Measurements from ENCODE around the gene SCNM1.

The SCNM1 gene

GRCh38 chr1:151165738-151166504 is at the start of gene SCNM1, which contains the start of gene LYSMD1:
TSS of gene SCNM1 (plus strand) at chr1:151166144. CDS start at chr1:151166153, 9 bp downstream.
TSS of gene LYSMD1 (minus strand) at chr1:151165902. CDS start at chr1:151165258, 644 bp downstream.
- DNase-seq (ENCODE audit: extremely low read depth in 1 of 2, low read depth in 1 of 2): peak; percentile 89 to 94

DNA sequence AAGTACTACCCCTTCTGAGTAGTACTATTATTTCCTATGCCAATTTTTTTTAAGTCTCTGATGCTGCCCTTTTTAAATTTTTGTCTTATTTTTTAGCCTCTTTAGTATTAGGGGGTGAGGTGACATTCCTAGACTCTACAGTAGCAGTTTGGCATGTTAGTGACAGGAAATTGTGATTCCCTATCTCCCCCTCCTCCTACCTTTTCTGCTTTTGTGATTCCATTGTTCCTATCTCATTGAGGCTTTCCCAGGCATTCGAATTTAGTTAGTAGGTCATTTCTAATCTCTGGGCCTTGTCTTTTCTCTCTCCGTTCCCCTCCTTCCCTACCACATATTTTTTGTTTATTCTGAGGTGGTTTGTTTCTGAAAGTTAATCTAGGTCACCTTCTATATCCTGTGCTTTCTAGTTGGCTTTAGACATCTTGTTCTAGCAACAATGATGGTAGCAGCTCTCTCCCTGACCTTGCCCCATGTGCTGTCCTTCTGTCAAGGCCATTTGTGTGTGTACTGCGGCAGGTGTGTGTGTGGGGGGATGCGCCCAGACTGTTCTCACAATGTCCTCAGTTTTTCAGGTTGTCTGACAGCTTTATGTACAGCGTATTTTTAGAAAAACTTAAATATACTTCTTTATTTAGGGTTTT is 41.1 kb upstream of the SCNM1 start:
- no peak for DNase-seq (ENCODE audit: extremely low read depth in 1 of 2, low read depth in 1 of 2)

- no peak for DNase-seq (ENCODE audit: extremely low read depth in 1 of 2, low read depth in 1 of 2)
These were observed 37.1 kb upstream of the SCNM1 start for GRCh38 chr1:151128800-151129199.

DNA sequence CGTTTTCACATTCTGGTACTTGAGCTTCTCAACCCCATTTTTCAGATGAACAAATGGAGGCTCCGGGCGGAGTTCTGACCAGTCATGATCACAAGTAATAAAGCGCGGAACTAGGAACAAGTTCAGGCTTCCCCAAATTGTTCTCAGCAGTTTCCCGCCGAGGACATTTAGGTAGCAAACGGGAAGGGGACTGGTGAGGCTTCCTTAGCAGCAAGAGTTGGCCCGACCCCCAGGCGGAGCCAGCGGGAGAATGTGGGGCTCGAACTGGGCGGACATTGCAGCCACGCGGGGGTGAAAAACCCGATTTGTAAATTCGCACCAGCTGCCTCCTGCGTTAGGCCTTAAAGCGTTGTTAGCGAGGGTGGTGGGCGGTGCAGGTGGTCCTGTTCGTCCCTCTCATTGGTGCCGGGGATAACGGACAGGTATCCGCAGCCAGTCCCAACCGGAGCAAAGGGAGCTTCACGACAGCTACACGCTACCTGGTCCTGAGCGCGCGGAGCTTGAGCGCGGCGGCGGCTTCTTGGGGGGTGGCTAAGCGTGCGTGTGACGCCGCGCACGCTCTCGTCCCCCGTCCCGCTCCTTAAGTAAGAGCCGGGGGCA is 34.9 kb upstream of the SCNM1 start:
- peak; percentile 70 to 90 for DNase-seq (ENCODE audit: extremely low read depth in 1 of 2, low read depth in 1 of 2)

DNA sequence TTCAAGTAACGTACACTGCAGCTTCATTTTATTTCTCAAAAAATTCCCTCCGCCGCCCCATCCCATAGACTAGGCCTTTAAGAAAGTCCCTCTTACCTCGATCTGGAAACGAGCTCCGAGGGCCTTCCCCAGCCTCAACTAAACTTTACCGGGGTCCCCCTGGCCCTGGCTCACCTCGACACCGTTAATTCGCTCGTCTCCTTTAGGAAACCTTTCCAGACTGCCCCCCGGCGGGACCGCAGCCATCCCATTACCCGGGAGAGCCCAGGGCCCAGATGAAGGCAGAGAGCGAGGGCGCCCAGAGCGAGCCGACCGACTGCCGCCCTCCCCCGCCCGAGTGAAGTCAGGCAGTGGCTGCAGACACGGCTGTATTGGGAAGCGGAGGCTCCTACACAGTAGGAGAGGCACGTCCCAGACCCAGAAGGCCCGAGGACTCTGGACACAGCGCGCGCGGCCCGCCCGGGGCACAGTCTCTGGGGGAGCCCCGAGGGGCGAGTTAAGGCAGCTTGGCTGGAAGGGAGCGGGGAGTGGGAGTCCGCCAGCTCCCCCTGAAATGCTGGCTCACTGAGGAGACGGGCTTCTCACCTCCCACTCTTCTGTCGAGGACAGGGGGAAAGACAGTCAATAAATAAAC is 34.1 kb upstream of the SCNM1 start:
- DNase-seq (ENCODE audit: extremely low read depth in 1 of 2, low read depth in 1 of 2): no peak

DNA sequence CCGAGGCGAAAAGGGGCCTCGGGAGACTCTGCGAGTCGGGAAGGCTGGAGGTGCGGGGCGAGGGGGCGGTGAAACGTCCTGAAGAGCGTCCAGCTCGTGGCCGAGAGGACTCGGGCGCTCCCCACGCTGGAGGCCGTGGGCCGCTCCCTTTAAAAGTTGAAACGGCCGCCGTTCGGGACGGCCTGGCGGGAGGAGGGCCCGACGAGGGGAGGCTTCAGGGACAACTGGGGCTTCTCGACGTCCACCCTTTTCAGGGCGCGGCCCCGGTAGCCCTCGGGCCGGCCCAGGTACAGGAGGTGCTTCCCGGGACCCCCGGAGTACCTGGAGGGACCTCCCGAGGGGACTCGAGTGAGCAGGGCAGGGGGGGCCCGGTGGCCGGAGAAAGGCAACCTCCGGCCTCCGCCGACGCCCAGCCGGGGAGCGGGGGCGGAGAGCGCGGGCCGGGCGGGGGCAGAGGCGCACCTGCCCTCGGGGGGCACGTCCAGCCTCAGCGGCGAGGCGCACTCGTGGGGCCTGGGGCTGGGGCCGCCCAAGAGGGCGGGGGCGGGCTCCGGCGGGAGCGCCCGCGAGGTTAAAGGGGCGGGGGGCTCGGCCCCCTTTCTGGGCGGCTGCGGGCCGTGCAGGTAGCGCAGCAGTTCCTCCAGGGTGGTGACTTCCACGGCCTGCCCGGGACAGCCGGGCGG is 33.5 kb upstream of the SCNM1 start:
- no peak for DNase-seq (ENCODE audit: extremely low read depth in 1 of 2, low read depth in 1 of 2)

DNA sequence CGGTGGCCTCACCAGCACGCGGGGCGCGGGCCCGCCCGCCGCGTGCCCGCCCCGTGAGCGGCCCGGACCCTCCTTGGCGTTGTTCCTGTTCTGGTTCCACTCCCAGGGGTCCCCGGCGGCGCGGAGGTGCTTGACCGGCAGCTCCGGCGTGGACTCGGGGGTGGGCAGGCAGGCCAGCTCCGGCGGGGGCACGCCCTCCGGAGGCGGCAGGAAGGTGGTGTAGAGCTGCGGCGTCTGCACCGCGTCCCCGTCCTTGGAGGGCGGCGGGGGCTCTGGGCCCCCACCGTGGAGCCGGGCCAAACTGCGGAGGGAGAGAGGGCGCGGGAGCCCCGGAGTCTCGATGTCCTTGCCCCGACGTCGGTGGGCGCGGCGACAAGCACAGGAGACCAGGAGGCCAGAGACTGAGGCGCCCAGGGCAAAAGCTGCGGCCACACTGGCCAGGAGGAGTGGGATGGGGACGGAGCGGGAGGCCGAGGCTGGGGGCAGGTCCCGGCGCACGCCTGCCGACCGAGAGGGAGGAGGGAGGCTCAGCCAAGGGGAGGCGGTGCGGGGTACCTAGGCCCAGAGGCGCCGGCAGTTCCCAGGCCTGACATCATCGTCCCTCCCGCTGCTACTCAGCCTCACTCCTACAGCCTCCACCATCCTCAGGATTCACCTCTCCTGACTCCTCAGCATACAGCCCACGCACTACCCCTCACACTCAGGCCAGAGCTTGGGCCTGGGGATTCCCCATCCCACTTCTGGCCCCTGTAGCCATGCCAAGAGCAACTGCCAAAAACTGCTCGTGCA is 32.7 kb upstream of the SCNM1 start:
- DNase-seq (ENCODE audit: extremely low read depth in 1 of 2, low read depth in 1 of 2): no peak

GRCh38 chr1:151134396-151134795 is 31.5 kb upstream of the SCNM1 start:
- DNase-seq (ENCODE audit: extremely low read depth in 1 of 2, low read depth in 1 of 2): no peak

DNA sequence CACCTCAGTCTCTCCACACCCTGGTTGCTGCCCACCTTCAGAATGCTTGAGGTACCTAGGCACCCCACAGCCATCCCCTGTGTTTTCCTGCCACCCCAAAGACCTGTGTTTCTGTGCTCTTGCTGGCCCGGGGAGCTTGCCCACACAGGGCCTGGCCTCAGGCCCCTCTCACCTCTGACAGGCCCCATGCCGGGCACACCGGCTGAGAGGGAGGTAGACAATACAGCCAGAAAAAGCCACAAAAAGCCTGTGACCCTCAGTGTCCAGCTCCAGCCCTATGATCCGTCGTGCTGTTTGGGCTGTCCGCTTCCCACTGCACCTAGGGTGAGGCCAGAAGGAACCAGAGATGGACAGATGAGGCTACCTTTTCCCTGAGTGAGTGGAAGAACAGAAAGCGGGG is 31.0 kb upstream of the SCNM1 start:
- DNase-seq (ENCODE audit: extremely low read depth in 1 of 2, low read depth in 1 of 2): no peak

- no peak for DNase-seq (ENCODE audit: extremely low read depth in 1 of 2, low read depth in 1 of 2)
These were observed 30.2 kb upstream of the SCNM1 start for GRCh38 chr1:151135433-151136385.

DNA sequence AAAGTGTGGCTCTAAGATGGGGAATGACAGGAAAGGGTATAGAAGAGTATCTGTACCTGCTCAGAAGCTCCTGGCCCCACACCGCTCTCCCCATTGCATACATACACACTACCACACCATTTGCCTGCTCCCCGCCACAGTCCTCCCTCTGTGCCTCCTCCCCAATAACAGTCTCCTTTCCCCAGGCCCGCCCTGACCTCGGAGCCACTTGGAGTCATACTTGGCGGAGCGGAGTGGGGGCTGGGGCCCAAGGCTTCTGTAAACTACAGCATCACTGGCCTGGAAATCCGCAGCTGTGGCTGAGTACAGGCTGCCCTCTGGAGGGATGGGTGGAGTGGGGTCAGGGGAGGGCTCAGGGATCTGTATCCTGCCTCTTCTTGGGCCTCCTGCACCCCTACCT is 28.2 kb upstream of the SCNM1 start:
- DNase-seq (ENCODE audit: extremely low read depth in 1 of 2, low read depth in 1 of 2): no peak

DNA sequence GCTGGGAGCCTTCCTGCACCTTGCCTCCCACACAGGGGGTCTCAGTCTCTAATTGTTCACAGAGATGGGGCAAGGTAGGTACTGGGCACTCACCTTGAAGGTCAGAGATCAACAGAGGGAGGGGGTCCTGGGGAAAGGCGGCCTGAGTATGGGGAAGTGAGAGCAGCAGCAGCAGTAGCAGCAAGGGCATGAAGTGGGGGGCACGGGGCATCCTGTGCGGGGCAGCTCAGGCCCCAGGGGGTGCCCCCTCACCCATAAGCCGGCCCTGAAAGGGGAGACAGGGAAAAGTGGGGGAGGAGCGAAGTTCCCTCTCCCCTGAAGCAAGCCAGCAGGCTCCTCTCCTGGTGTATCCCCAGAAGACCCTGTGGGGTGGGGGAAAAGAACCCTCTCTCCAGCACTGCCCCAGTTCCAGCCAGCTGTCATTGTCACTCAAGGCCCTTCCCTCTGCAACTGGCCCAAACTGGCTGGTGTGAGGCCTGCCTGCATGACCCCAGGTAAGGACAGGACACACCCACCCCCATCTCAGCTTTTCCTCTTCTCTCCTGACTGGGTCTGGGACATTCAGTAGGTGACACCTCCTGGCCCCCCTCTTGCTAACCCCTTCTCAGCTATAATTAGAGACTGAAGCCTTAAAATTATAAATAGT is 23.4 kb upstream of the SCNM1 start:
- DNase-seq (ENCODE audit: extremely low read depth in 1 of 2, low read depth in 1 of 2): no peak

GRCh38 chr1:151143057-151143435 is 22.9 kb upstream of the SCNM1 start:
- DNase-seq (ENCODE audit: extremely low read depth in 1 of 2, low read depth in 1 of 2): no peak

GRCh38 chr1:151143986-151144385 is 22.0 kb upstream of the SCNM1 start:
- DNase-seq (ENCODE audit: extremely low read depth in 1 of 2, low read depth in 1 of 2): no peak

DNA sequence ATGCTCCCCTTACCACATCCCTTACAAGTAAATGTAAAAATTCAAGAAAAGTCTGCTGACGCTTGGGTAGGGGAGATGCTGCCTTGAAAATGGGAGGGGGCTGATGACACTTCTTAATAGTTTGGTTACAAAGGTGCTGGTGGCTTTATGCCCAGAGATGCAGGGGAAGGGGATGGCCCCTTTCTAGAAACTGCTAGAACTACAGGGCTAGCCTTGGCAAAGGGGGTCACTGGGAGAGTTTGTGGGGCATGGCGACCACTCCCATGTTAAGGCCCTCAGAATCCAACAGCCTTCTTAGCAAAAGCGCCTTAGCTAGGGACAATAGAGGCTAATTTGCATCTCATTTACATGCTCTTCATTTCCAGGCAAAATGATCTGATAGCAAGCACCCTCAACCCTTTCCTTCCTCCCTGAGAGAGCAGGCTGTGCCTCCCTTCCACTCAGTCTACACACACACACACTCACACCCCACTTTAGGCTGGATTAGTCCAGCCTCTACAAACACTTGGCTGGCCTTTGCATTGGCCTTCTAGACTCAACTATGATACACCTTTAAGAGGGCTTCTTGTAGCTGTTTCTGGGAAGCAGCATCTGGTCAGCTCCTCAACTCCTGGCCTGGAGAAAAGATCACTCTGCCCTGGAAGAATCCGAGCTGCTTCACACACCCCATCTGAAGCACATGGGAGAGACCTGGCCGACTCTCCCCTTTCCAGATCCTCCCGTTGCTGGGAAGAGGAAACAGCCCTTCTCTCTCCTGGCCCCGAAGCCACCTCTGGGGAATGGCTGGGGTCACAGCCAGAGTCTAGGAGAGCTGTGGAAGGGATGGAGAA is 21.3 kb upstream of the SCNM1 start:
- DNase-seq (ENCODE audit: extremely low read depth in 1 of 2, low read depth in 1 of 2): no peak

DNA sequence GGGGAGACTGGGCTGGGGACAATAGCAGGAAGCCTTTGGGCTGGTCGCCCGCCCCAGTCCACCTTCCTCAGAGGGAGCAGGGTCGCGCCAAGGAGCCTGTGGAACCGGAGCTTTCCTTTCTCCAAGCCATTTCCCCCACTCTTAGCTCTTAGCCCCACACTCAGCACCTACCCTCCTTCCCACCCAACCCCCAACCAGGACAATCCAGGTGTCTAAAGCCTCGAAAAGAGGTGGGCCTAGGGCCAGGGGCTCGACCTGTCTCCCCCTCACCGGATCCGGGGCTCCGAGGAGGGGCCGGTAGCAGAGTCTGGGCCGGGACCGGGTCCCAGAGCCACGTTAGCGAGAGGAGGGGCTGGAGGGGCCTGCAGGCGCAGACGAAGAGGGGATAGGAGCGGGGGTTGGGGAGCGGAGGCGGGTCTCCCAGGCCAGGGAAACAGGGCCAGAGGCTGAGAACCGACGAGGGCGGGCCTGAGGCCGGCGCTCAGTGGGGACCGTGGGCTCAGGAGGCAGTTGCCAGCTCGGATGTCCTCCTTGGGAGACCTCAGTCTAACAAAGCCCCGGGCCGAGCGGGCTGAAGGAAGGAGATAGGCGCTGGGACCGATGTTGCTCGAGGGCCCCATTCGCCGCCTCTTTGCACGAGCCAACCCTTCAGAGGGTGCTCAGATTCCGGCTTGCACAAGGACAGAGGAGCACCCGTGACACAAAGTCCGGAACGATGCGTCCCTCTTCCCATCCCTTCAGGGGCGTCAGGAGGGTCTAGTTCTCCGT is 20.5 kb upstream of the SCNM1 start:
- DNase-seq (ENCODE audit: extremely low read depth in 1 of 2, low read depth in 1 of 2): no peak

DNA sequence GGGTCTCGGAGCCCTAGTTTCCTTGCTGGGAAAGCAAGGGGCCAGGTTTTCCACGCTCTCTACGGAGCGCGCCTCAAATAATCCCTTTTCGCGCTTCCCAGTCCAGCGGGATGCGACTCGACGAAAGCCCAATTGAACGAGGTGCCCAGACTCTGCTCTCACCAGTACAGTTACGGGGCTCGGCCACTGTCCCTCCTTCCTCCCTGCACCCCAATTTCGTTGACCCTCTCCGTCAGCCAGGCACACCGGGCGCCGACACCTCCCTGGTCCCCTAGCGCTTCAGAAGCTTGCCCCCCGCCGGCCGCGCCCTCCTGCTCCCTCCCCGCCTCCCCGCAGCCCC is 19.9 kb upstream of the SCNM1 start:
- DNase-seq (ENCODE audit: extremely low read depth in 1 of 2, low read depth in 1 of 2): no peak
